A549 (cell line): ENCODE data around the gene PLD1. TPM values are rescaled to one million over a fixed set of nuclear protein-coding genes. Genes with fewer than 3 reads are reported as not detected.

Source experiments
- ATAC-seq, 2 experiments: fragments of 200-7000 bp in 1 of 2; fragments of >200 bp in 1 of 2; cut with Nextera tagmentation in 1 of 2; cut with Tn5 transposase in 1 of 2; 3 replicates each; pipeline versions ENCODE4 v1.8.0 to v1.9.1; 2018 to 2020; ENCODE audit warnings: mild to moderate bottlenecking in 1 of 2, moderate library complexity in 1 of 2
- CTCF ChIA-PET: fragments of 300-600 bp; sonication (Branson Sonifier 250); formaldehyde crosslinking; extraction: SDS; loops from one replicate; lab custom pipeline; 2021; ENCODE audit warnings: antibody characterized with exemption, inconsistent platforms; lab: Yijun Ruan, JAX
- POLR2A ChIA-PET: fragments of 350-600 bp; formaldehyde crosslinking; extraction: SDS; loops from one replicate; lab custom pipeline; 2021; ENCODE audit warnings: antibody characterized with exemption, inconsistent platforms; lab: Yijun Ruan, JAX
- DNase-seq, 2 experiments: peaks; one replicate each; pipeline versions ENCODE4 v3.0.0 to v3.0.0-alpha.2; 2011 to 2016; ENCODE audit warnings: low read depth in 1 of 2, low spot score in 1 of 2
- FAIRE-seq: peaks from 2 replicates; lab custom pipeline; 2011; peaks lifted over from hg19 to GRCh38; lab: Jason Lieb, UNC
- H3K27ac ChIP-seq, 2 experiments: fragments of >200 bp; sonication (Bioruptor Twin); formaldehyde crosslinking; 3 replicates each; pipeline ENCODE4 v1.5.1; 2016 to 2017
- H3K4me1 ChIP-seq: fragments of >200 bp; sonication (Bioruptor Twin); formaldehyde crosslinking; 3 replicates; pipeline ENCODE4 v1.6.1; 2016
- H3K4me2 ChIP-seq: fragments of >200 bp; sonication (Bioruptor Twin); formaldehyde crosslinking; 3 replicates; pipeline ENCODE4 v1.6.1; 2016
- H3K4me3 ChIP-seq: fragments of >200 bp; sonication (Bioruptor Twin); formaldehyde crosslinking; 3 replicates; pipeline ENCODE4 v1.5.1; 2016
- H3K9me3 ChIP-seq: fragments of >200 bp; sonication (Bioruptor Twin); formaldehyde crosslinking; 3 replicates; pipeline ENCODE4 v1.6.1; 2016
- CBX2 ChIP-seq: fragments of 200-600 bp; sonication (generic); IDR thresholded peaks from 2 replicates; pipeline ENCODE4 v1.6.1; 2016; ENCODE audit warnings: low read depth, mild to moderate bottlenecking, borderline replicate concordance
- CHD2 ChIP-seq: fragments of 150-350 bp; IDR thresholded peaks from 2 replicates; pipeline ENCODE4 v1.6.1; 2014; ENCODE audit warnings: low read length; ENCODE audit not compliant: partially characterized antibody
- EHF ChIP-seq: fragments of 250-450 bp; sonication (Bioruptor Pico); IDR thresholded peaks from 2 replicates; pipeline ENCODE4 v1.5.0; 2020; ENCODE audit warnings: mild to moderate bottlenecking
- ELK1 ChIP-seq: fragments of 150-350 bp; IDR thresholded peaks from 2 replicates; pipeline ENCODE4 v1.6.1; 2014; ENCODE audit warnings: low read depth, mild to moderate bottlenecking, low read length
- EP300 ChIP-seq, 2 experiments: fragments of >200 bp; sonication (Bioruptor Twin); formaldehyde crosslinking; IDR thresholded peaks; 2 replicates in 1 of 2; 3 replicates in 1 of 2; pipeline ENCODE4 v1.6.1; 2016 to 2017
- FOSL2 ChIP-seq, 2 experiments: fragments of 450-650 bp in 1 of 2; fragments of >200 bp in 1 of 2; sonication (Bioruptor Twin) in 1 of 2; formaldehyde crosslinking; IDR thresholded peaks; 2 replicates each; pipeline versions ENCODE4 v1.5.0 to v1.6.1; 2016 to 2020; ENCODE audit warnings: mild to moderate bottlenecking in 1 of 2, moderate library complexity in 1 of 2
- HDAC2 ChIP-seq: fragments of 200-600 bp; sonication (generic); IDR thresholded peaks from 2 replicates; pipeline ENCODE4 v1.6.1; 2016
- HEYL ChIP-seq: fragments of 250-450 bp; sonication (Bioruptor Pico); IDR thresholded peaks from 2 replicates; pipeline ENCODE4 v1.8.0; 2021; ENCODE audit warnings: mild to moderate bottlenecking, moderate library complexity
- HOXA7 ChIP-seq: fragments of 250-450 bp; sonication (Bioruptor Pico); IDR thresholded peaks from 2 replicates; pipeline ENCODE4 v1.5.0; 2020; ENCODE audit warnings: mild to moderate bottlenecking, moderate library complexity
- HOXB5 ChIP-seq: fragments of 250-450 bp; sonication (Bioruptor Pico); IDR thresholded peaks from 2 replicates; pipeline ENCODE4 v1.5.0; 2020; ENCODE audit warnings: mild to moderate bottlenecking, moderate library complexity
- JUNB ChIP-seq: fragments of >200 bp; sonication (Bioruptor Twin); formaldehyde crosslinking; IDR thresholded peaks from 2 replicates; pipeline ENCODE4 v1.6.1; 2016
- MAFK ChIP-seq: fragments of 450-650 bp; IDR thresholded peaks from 2 replicates; pipeline ENCODE4 v1.6.1; 2014; ENCODE audit not compliant: partially characterized antibody
- MAX ChIP-seq: IDR thresholded peaks from 2 replicates; pipeline ENCODE4 v1.6.1; 2012
- MAZ ChIP-seq: fragments of 150-350 bp; IDR thresholded peaks from 2 replicates; pipeline ENCODE4 v1.6.1; 2014; ENCODE audit warnings: antibody characterized with exemption, low read depth, low read length, borderline replicate concordance
- MYC ChIP-seq: IDR thresholded peaks from 2 replicates; pipeline ENCODE4 v1.6.1; 2012; ENCODE audit warnings: mild to moderate bottlenecking, inconsistent platforms, low read length, improper control_type of control experiment, borderline replicate concordance
- NPAS2 ChIP-seq: fragments of 250-450 bp; sonication (Bioruptor Pico); IDR thresholded peaks from 2 replicates; pipeline ENCODE4 v1.8.0; 2022; ENCODE audit warnings: mild to moderate bottlenecking, moderate library complexity, borderline replicate concordance
- NR3C1 ChIP-seq: fragments of >200 bp; sonication (Bioruptor Twin); formaldehyde crosslinking; IDR thresholded peaks from 3 replicates; pipeline ENCODE4 v1.6.1; 2017
- PHF8 ChIP-seq: fragments of 200-600 bp; sonication (generic); IDR thresholded peaks from 2 replicates; pipeline ENCODE4 v1.6.1; 2016; ENCODE audit warnings: low read depth, mild to moderate bottlenecking, antibody characterized with exemption, moderate library complexity, borderline replicate concordance
- POLR2AphosphoS2 ChIP-seq: conservative IDR thresholded peaks from 2 replicates; pipeline ENCODE4 v1.6.1; 2012; ENCODE audit warnings: low read length, improper control_type of control experiment, inconsistent platforms
- RNF2 ChIP-seq: fragments of 200-600 bp; sonication (generic); IDR thresholded peaks from 2 replicates; pipeline ENCODE4 v1.6.1; 2016; ENCODE audit warnings: low read depth, mild to moderate bottlenecking, antibody characterized with exemption, moderate library complexity, borderline replicate concordance
- SMC3 ChIP-seq: fragments of >200 bp; sonication (Bioruptor Twin); formaldehyde crosslinking; IDR thresholded peaks from 3 replicates; pipeline ENCODE4 v1.6.1; 2018; ENCODE audit warnings: inconsistent platforms
- SREBF2 ChIP-seq: fragments of 450-650 bp; IDR thresholded peaks from 2 replicates; pipeline ENCODE4 v1.6.1; 2014; ENCODE audit warnings: mild to moderate bottlenecking, moderate library complexity
- TFCP2L1 ChIP-seq: fragments of 250-450 bp; sonication (Bioruptor Pico); IDR thresholded peaks from 2 replicates; pipeline ENCODE4 v1.5.0; 2021; ENCODE audit warnings: mild to moderate bottlenecking
- TP53 ChIP-seq: fragments of 250-450 bp; sonication (Bioruptor Pico); IDR thresholded peaks from 2 replicates; pipeline ENCODE4 v1.5.0; 2021; ENCODE audit warnings: mild to moderate bottlenecking, moderate library complexity
- ZC3H11A ChIP-seq: fragments of 450-650 bp; IDR thresholded peaks from 2 replicates; pipeline ENCODE4 v1.6.1; 2014; ENCODE audit warnings: antibody characterized with exemption, mild to moderate bottlenecking
- WGBS: methylation state at CpG from one replicate; pipeline ENCODE4 v1.1.6; 2017; ENCODE audit errors: missing lambda C conversion rate; 5-methylcytosine and 5-hydroxymethylcytosine counted together
- polyA plus RNA-seq, 4 experiments: library from polyadenylated mRNA; depleted of rRNA in 3 of 4; stranded (reverse); fragments of >200 nt; fragmentation: RNase III in 1 of 4; extraction: RNeasy Plus Mini Kit Qiagen cat#74134 plus additional on column Dnase treatment in 1 of 4; gene quantifications; 2 replicates in 3 of 4; 3 replicates in 1 of 4; pipeline ENCODE4 v1.2.3, GENCODE V29; 2011 to 2017

PLD1 gene
- polyA plus RNA-seq, 2 of the 4 experiments (the other 2 are of a cell fraction): 6.6 to 27.2 TPM

- no peak for TF ChIP-seq PHF8
- TF ChIP-seq MYC: no peak
- TF ChIP-seq CBX2: no peak
- TF ChIP-seq EP300 (IDR thresholded peaks at IDR 0.05): no peak
- TF ChIP-seq HDAC2: no peak
- no peak for TF ChIP-seq NPAS2
- TF ChIP-seq JUNB: no peak
- TF ChIP-seq RNF2: no peak
- TF ChIP-seq SREBF2: no peak
- no peak for TF ChIP-seq HEYL (CRISPR knock-in tag)
- no peak for TF ChIP-seq SMC3
- no peak for TF ChIP-seq MAX
- no peak for DNase-seq
- Histone ChIP-seq H3K9me3 (no peaks in the 10 kb centered on the region), H3K4me2 (no peak overlapping the region), H3K4me1 (peaks cover 43% of the 10 kb centered on the region), H3K4me3 (no peak overlapping the region), H3K27ac (no peak overlapping the region)
- CTCF ChIA-PET: no interaction called here
- 90% methylated on average over 1 of the region's 1 CpG for WGBS
- POLR2A ChIA-PET: no interaction called here
- FAIRE-seq: no peak
- no peak for ATAC-seq
Measured at GRCh38 chr3:171799501-171799900, 10.8 kb downstream of the PLD1 start.

- TF ChIP-seq NR3C1 (no peak), FOSL2 (IDR thresholded peaks at IDR 0.05) (no peak), FOSL2 (CRISPR knock-in tag; IDR thresholded peaks at IDR 0.05) (0 out of 2 replicates have a peak, but pooled peaks have one; percentile 37)
- Histone ChIP-seq H3K4me1 (peaks cover 38% of the 10 kb centered on the region), H3K4me3 (no peak overlapping the region), H3K27ac (0 out of 6 replicates have a peak overlapping the region, but pooled peaks of 1 of the 2 experiments have one; percentile 35), H3K9me3 (no peaks in the 10 kb centered on the region), H3K4me2 (peak overlapping the region; percentile 33; the same call in 2 of the 3 replicates)
- CTCF ChIA-PET: interaction anchor here (0.9 kb wide), 1 partner anchor 32 kb away, joined by 3 read pairs; no protein-coding TSS in a partner anchor
- ATAC-seq (no peak), FAIRE-seq (no peak), DNase-seq (no peak)
- POLR2A ChIA-PET: no interaction called here
- WGBS: 68% methylated on average over 3 of the region's 3 CpGs
Measured at GRCh38 chr3:171797873-171798272, 12.4 kb downstream of the PLD1 start.

- CTCF ChIA-PET: interaction anchor here (0.9 kb wide), 1 partner anchor 32 kb away, joined by 3 read pairs; no protein-coding TSS in a partner anchor
- Histone ChIP-seq H3K4me2 (no peak overlapping the region), H3K27ac (no peak overlapping the region), H3K4me1 (peaks cover 38% of the 10 kb centered on the region), H3K4me3 (no peak overlapping the region), H3K9me3 (no peaks in the 10 kb centered on the region)
- peak; percentile 80 for TF ChIP-seq MAFK
- no peak for TF ChIP-seq HEYL (CRISPR knock-in tag)
- no peak for ATAC-seq
- WGBS: 86% methylated on average over 1 of the region's 1 CpG
- no peak for DNase-seq
- no peak for FAIRE-seq
- POLR2A ChIA-PET: no interaction called here
Measured at GRCh38 chr3:171797265-171797679, 13.0 kb downstream of the PLD1 start.

GRCh38 chr3:171796625-171797264 lies 13.5 kb downstream of the PLD1 start:
- Histone ChIP-seq H3K27ac (no peak overlapping the region), H3K9me3 (no peaks in the 10 kb centered on the region), H3K4me1 (peaks cover 38% of the 10 kb centered on the region), H3K4me3 (no peak overlapping the region), H3K4me2 (no peak overlapping the region)
- POLR2A ChIA-PET: no interaction called here
- TF ChIP-seq HOXA7 (CRISPR knock-in tag) (no peak), ELK1 (no peak), POLR2AphosphoS2 (no peak), MAZ (no peak), CHD2 (no peak), EHF (CRISPR knock-in tag) (no peak), TFCP2L1 (CRISPR knock-in tag) (no peak), ZC3H11A (no peak), HOXB5 (CRISPR knock-in tag) (no peak), TP53 (no peak), HDAC2 (no peak)
- CTCF ChIA-PET: no interaction called here
- FAIRE-seq: no peak
- DNase-seq: no peak
- 96% methylated on average over 4 of the region's 4 CpGs for WGBS
- no peak for ATAC-seq
